ACC112 (cell line): ENCODE data around the gene LRRTM4.

Experiments used
- H2AFZ ChIP-seq: fragments of 200-600 bp; sonication (generic); one replicate; pipeline ENCODE4 v1.6.0; 2017; ENCODE audit warnings: antibody characterized with exemption, low read length; ENCODE audit not compliant: unreplicated experiment
- H3K27ac ChIP-seq: fragments of 200-600 bp; sonication (generic); 2 replicates; pipeline ENCODE4 v1.5.1; 2014; ENCODE audit warnings: low read depth, mild to moderate bottlenecking, antibody characterized with exemption, low read length, moderate library complexity
- H3K27me3 ChIP-seq: fragments of 200-600 bp; sonication (generic); 2 replicates; pipeline ENCODE4 v1.6.1; 2014; ENCODE audit warnings: mild to moderate bottlenecking, antibody characterized with exemption, low read length, moderate library complexity, mixed read lengths; ENCODE audit not compliant: insufficient read depth
- H3K36me3 ChIP-seq: fragments of 200-600 bp; sonication (generic); 2 replicates; pipeline ENCODE4 v1.6.1; 2016; ENCODE audit warnings: mild to moderate bottlenecking, antibody characterized with exemption, low read length, moderate library complexity, mixed read lengths; ENCODE audit not compliant: insufficient read depth
- H3K4me1 ChIP-seq: fragments of 200-600 bp; sonication (generic); one replicate; pipeline ENCODE4 v1.6.1; 2016; ENCODE audit warnings: low read length, mixed read lengths; ENCODE audit not compliant: insufficient read depth, unreplicated experiment, control insufficient read depth
- H3K4me3 ChIP-seq: fragments of 200-600 bp; sonication (generic); 2 replicates; pipeline ENCODE4 v1.5.1; 2014; ENCODE audit warnings: mild to moderate bottlenecking, low read depth, low read length
- H3K79me2 ChIP-seq: fragments of 200-600 bp; sonication (generic); one replicate; pipeline ENCODE4 v1.6.0; 2016; ENCODE audit warnings: low read length; ENCODE audit not compliant: control insufficient read depth, unreplicated experiment, insufficient read depth

The LRRTM4 gene

DNA sequence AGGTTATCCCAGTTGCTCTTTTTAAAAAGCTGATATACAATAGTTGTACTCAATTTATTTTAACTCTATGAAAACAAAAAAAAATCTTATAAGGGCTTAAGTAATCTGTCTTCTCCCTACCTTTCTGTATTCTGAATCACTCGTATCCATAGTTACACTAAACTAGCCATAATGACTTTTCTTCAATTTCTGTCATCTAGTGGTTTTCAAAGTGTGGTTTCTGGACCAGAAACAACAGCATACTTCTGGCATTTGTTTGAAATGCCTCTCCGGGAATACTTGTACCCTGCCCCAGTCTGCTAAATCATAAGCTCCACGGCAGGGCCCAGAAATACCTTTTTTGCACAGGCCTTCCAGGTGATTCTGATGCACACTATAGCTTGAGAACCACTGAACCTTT is 253.6 kb downstream of the LRRTM4 start:
- Histone ChIP-seq H3K27me3 (no peaks in the 10 kb centered on the region), H3K79me2 (no peaks in the 10 kb centered on the region), H2AFZ (no peak overlapping the region), H3K4me3 (no peak overlapping the region), H3K36me3 (no peaks in the 10 kb centered on the region), H3K4me1 (no peaks in the 10 kb centered on the region), H3K27ac (no peak overlapping the region)

GRCh38 chr2:77232909-77233425 is 289.2 kb downstream of the LRRTM4 start:
- H3K27ac ChIP-seq, result no peak overlapping the region
- no peak overlapping the region for H3K4me3 ChIP-seq
- no peaks in the 10 kb centered on the region for H3K27me3 ChIP-seq
- H2AFZ ChIP-seq, result no peak overlapping the region
- H3K36me3 ChIP-seq, result no peaks in the 10 kb centered on the region
- H3K4me1 ChIP-seq, result no peaks in the 10 kb centered on the region
- no peaks in the 10 kb centered on the region for H3K79me2 ChIP-seq

GRCh38 chr2:77228391-77228790 is 293.8 kb downstream of the LRRTM4 start:
- Histone ChIP-seq H3K4me1 (no peaks in the 10 kb centered on the region), H3K79me2 (no peaks in the 10 kb centered on the region), H3K4me3 (no peak overlapping the region), H3K27ac (no peak overlapping the region), H3K36me3 (no peaks in the 10 kb centered on the region), H3K27me3 (no peaks in the 10 kb centered on the region), H2AFZ (no peak overlapping the region)

DNA sequence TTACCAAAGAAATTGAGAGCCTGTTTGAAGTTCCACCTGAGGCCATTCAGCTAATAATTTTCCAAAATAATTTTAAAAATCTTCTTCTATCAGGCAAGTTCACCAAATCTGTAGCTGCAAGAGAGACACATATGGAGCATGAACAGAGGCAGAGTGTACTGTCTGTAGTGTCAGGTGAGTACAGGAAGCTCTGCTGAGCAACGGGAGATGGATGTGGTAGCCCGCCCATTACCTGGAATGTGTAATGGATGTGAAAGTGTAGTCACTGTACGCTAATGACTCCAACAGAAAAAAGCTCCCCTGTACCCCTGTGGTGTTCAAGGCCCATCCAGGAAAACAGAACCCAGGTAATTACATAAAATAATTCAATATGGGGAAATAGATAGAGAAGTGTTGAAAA is 311.5 kb downstream of the LRRTM4 start:
- H3K36me3 ChIP-seq, result no peaks in the 10 kb centered on the region
- H3K4me3 ChIP-seq, result no peak overlapping the region
- H3K79me2 ChIP-seq, result no peaks in the 10 kb centered on the region
- no peaks in the 10 kb centered on the region for H3K27me3 ChIP-seq
- H3K4me1 ChIP-seq, result no peaks in the 10 kb centered on the region
- no peak overlapping the region for H2AFZ ChIP-seq
- no peak overlapping the region for H3K27ac ChIP-seq

GRCh38 chr2:77207331-77207730 is 314.8 kb downstream of the LRRTM4 start:
- no peaks in the 10 kb centered on the region for H3K36me3 ChIP-seq
- H3K4me3 ChIP-seq, result no peak overlapping the region
- no peaks in the 10 kb centered on the region for H3K4me1 ChIP-seq

DNA sequence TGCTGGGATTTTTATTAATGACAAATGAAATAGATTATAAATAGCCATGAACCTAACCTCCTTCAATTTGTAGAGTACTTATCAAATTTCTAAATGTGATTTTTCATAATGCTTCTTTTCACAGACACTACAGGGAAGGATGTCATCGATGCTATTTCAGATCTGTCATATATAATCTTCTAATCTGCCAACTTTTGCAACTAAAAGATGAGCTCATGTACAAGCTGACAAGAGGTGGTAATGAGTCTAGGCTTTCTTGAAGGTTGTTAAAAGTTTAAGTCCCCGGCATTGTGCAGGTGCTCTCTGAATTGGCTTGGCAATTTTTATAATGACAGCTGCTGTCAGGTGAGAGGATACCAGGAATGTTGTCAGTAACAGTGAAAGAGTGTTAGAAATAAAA is 320.4 kb downstream of the LRRTM4 start:
- Histone ChIP-seq H3K36me3 (no peaks in the 10 kb centered on the region), H3K4me1 (no peaks in the 10 kb centered on the region), H3K79me2 (no peaks in the 10 kb centered on the region), H3K27ac (no peak overlapping the region), H3K27me3 (no peaks in the 10 kb centered on the region), H3K4me3 (no peak overlapping the region), H2AFZ (no peak overlapping the region)

More at GRCh38 chr2:77207331-77207730, 314.8 kb downstream of the LRRTM4 start:
- H3K27ac ChIP-seq, result no peak overlapping the region
- H3K79me2 ChIP-seq, result no peaks in the 10 kb centered on the region
- no peak overlapping the region for H2AFZ ChIP-seq
- no peaks in the 10 kb centered on the region for H3K27me3 ChIP-seq

GRCh38 chr2:77199411-77199810 is 322.8 kb downstream of the LRRTM4 start:
- Histone ChIP-seq H3K36me3 (no peaks in the 10 kb centered on the region), H3K4me1 (no peaks in the 10 kb centered on the region), H3K4me3 (no peak overlapping the region), H3K79me2 (no peaks in the 10 kb centered on the region), H3K27me3 (no peaks in the 10 kb centered on the region), H3K27ac (no peak overlapping the region), H2AFZ (no peak overlapping the region)

DNA sequence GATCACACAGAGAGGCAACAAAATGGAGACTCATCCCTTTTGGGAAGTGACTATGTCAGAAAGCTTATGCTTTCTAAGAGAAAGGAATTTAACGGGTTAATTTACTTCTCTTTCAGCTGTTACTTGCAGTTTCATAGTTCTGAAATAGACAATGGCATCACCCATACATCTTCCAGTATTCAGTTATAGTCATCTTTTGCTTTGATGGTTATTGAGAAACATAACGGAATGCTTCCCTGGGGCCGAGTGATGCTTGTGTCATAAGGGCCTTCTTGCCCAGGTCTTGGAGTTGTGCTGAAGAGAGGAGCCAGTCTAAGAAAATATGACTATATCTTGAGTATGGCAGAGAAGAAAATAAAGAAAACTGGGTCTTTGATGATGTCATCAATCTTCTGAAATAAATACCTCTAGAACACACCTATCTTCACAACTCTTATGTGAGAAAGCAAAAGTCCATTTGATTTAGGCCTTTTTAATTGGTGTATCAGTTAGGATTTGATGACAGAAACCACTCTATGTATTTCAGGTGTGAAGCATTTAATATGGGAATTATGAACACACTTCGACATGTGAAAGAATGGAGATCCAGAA is 328.2 kb downstream of the LRRTM4 start:
- no peak overlapping the region for H3K27ac ChIP-seq
- H3K79me2 ChIP-seq, result no peaks in the 10 kb centered on the region
- H2AFZ ChIP-seq, result no peak overlapping the region
- H3K36me3 ChIP-seq, result no peaks in the 10 kb centered on the region
- H3K4me3 ChIP-seq, result no peak overlapping the region
- H3K27me3 ChIP-seq, result no peaks in the 10 kb centered on the region
- H3K4me1 ChIP-seq, result no peaks in the 10 kb centered on the region

DNA sequence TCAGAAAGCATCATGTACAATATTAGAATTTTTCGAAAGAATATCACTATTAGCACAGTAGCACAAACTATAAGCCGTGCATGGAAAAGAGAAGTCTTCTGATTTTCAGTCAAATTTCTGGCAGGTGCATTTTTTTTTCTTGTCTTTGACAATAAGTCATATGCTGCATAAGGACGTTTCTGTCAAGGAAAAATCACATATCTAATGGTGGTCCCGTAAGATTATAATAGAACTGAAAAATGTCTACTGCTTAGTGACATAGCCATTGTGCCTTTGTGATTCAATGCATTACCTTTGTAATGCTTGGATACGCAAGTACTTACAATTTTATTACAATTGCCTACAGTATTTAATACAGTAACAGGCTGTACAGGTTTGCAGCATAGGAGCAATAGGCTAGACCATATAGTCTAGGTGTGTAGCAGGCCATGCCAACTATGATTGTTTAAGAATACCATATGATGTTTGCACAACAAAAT is 329.3 kb downstream of the LRRTM4 start:
- Histone ChIP-seq H3K36me3 (no peaks in the 10 kb centered on the region), H3K4me1 (no peaks in the 10 kb centered on the region), H3K27ac (no peak overlapping the region), H3K27me3 (no peaks in the 10 kb centered on the region), H3K79me2 (no peaks in the 10 kb centered on the region), H3K4me3 (no peak overlapping the region), H2AFZ (no peak overlapping the region)

GRCh38 chr2:77191665-77192064 is 330.5 kb downstream of the LRRTM4 start:
- no peaks in the 10 kb centered on the region for H3K36me3 ChIP-seq
- no peaks in the 10 kb centered on the region for H3K27me3 ChIP-seq
- H2AFZ ChIP-seq, result no peak overlapping the region
- no peak overlapping the region for H3K27ac ChIP-seq
- no peaks in the 10 kb centered on the region for H3K4me1 ChIP-seq
- no peak overlapping the region for H3K4me3 ChIP-seq
- H3K79me2 ChIP-seq, result no peaks in the 10 kb centered on the region

DNA sequence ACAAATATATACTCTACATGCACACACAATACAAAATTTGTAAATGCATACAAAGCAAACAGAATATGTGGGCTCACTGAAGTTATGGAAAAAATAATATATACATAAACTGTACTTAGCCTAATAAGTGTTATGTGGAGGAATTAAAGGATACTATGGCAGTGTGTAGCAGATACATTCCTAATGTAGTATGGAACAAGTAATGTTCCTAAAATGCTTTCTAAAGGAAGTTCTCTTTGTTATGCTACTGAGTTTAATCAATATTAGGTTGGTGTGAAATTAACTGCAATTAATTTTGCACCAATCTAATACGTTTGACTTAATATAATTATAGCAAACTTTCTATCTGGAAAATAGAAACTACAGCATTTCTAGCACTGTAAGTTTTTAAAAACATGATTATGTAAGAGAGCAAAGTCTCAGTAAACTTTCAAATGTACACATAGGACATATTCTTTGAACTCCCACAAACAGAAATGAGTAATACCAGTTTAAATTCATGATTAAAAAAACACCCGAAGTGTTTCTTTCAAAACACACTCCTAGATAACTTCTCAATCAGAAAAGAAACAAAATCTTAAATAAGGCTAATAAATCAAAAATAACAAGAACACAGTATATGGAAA is 331.3 kb downstream of the LRRTM4 start:
- Histone ChIP-seq H3K79me2 (no peaks in the 10 kb centered on the region), H3K36me3 (no peaks in the 10 kb centered on the region), H3K4me1 (no peaks in the 10 kb centered on the region), H3K27ac (no peak overlapping the region), H3K4me3 (no peak overlapping the region), H2AFZ (no peak overlapping the region), H3K27me3 (no peaks in the 10 kb centered on the region)
